Measurements from ENCODE around the gene PLCB1.
"Not testable (repeated sequence)": the region's sequence is repeated elsewhere in the genome, so short reads cannot be mapped to it uniquely, and the experiment has no call there.

Gene PLCB1

DNA sequence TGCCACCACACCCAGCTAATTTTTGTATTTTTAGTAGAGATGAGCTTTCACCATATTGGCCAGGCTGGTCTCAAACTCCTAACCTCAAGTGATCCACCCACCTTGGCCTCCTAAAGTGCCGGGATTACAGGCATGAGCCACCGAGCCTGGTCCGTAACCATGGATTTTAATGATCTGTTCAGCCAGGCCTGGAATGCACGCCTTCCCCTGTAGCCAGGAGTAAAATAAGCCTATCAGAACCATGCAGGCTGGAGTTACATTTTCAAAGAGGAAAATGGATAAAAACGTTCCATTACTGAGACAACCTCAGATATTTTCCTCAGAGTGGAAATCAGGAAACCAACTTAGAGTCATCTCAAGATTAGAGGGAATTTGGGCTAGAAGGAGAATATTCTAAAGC, 304.9 kb downstream of the PLCB1 start:
- not testable (repeated sequence) for DNase-seq (ENCODE audit: low read depth, low spot score); H3K4me3 ChIP-seq (ENCODE audit: low read length)

- no peak overlapping the region for H3K4me3 ChIP-seq (ENCODE audit: low read length)
- no peak for DNase-seq (ENCODE audit: low read depth, low spot score)
Observed at GRCh38 chr20:8438748-8439147, 306.7 kb downstream of the PLCB1 start.

GRCh38 chr20:8443464-8444072, 311.5 kb downstream of the PLCB1 start:
- no peak for DNase-seq (ENCODE audit: low read depth, low spot score)
- no peak overlapping the region for H3K4me3 ChIP-seq (ENCODE audit: low read length)

DNA sequence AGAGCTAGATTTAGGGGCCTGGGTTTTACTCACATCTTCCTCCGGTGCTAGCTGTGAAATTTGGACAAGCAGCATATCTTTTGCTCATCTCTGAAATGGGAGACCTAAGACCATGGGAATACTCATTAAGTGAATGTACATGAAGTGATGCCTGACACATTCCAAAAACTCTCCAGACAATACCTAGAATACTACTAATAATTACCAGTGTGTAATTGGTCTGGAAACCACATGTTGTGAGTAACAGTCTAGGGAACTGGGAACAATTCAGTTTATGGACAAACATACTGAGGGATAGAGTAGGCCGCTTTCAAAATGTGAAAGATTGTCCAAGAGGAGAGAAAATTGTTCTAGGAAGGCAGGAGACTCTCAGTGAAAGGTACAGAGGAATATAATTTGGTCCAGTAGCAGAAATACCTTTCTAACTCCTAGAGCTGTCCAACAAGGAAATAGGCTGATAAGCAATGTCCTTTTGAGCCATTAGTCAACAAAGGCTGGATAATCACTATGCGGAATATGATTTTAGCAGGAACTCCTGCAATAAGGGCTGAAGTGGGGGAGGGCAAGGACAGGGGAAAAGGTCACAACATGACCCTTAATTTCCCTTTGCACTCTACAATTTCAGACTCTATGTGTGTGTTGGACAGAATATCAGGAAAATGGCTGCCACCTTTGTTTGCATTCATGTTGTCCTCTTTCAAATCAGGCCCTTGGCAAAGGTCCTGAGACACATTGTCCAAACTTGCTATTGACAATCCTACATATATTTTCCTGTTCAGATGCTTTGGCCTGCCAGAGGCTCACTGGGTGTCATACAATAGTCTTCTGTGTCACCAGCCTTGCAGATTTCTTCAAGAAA, 315.4 kb downstream of the PLCB1 start:
- no peak for DNase-seq (ENCODE audit: low read depth, low spot score)
- no peak overlapping the region for H3K4me3 ChIP-seq (ENCODE audit: low read length)

DNA sequence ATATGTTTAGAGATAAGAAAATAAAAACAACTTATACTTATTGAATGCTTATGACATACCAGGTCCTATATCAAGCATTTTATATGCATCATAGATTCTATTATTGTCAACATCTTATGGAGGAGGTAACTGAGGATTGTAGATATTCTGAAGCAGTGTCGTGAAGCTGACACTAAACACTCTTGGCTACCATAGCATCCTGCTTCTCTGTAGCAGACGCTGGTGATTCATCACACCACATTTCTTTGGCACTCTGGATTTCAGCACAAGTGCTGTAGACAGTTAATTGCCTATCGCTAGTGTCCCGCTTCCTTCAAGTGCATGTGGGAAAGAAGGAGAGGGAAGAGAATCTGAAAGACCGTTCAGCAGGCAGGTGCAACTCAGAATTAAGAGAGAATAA, 317.1 kb downstream of the PLCB1 start:
- H3K4me3 ChIP-seq (ENCODE audit: low read length), result no peak overlapping the region
- no peak for DNase-seq (ENCODE audit: low read depth, low spot score)

GRCh38 chr20:8454137-8454712, 322.2 kb downstream of the PLCB1 start:
- DNase-seq (ENCODE audit: low read depth, low spot score), result peak; percentile 28
- no peak overlapping the region for H3K4me3 ChIP-seq (ENCODE audit: low read length)

DNA sequence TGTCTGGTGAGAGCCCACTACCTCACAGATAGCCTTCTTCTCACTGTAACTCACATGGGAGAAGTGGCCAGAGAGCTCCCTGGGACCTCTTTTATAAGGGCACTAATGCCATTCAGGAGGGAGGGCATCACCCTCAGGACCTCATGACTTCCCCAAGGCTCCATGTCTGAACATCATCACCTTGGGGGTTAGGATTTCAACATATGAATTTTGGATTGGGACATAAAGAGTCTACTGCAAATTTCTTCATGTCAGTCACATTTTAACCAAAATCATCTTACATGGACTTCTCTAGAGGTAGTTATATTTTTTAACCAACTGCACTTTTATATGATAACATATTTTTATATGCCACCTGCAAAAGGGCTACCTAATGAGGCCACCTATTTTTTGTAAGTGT, 324.7 kb downstream of the PLCB1 start:
- H3K4me3 ChIP-seq (ENCODE audit: low read length), result no peak overlapping the region
- DNase-seq (ENCODE audit: low read depth, low spot score), result no peak

GRCh38 chr20:8457978-8458377, 325.9 kb downstream of the PLCB1 start:
- no peak overlapping the region for H3K4me3 ChIP-seq (ENCODE audit: low read length)
- peak; percentile 8 for DNase-seq (ENCODE audit: low read depth, low spot score)

GRCh38 chr20:8461186-8461585, 329.1 kb downstream of the PLCB1 start:
- no peak overlapping the region for H3K4me3 ChIP-seq (ENCODE audit: low read length)
- no peak for DNase-seq (ENCODE audit: low read depth, low spot score)

DNA sequence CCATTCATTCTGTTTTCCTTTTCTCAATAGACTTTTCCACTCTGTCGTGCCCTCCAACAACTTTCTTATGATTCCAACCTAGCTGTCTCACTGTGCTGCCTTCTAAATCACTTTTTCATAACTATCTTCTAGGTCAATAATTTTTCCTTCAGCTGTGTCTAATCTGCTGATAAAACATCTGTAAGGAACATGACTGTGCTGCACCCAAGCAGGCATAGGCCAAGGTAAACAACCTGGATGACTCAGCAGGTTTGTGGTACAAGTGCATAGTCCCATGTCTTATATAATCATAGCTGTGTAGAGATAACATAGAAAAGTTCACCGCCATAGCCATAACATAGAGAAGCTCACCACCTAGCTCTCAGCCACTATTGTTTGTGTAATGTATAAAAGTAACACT, 332.3 kb downstream of the PLCB1 start:
- no peak for DNase-seq (ENCODE audit: low read depth, low spot score)
- no peak overlapping the region for H3K4me3 ChIP-seq (ENCODE audit: low read length)

DNA sequence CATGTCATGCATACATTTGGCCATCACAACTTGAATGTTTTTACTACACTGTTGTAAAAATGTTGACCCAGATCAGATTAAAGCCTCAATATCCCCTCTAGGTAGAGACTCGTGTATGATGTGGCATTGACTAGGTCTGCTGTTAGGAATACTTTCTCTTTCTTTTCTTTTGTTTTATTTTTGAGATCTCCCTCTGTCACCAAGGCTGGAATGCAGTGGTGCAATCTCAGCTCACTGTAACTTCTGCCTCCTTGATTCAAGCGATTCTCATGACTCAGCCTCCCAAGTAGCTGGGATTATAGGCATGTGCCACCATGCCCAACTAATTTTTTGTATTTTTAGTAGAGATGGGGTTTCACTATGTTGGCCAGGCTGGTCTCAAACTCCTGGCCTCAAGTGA, 334.7 kb downstream of the PLCB1 start:
- H3K4me3 ChIP-seq (ENCODE audit: low read length), result not testable (repeated sequence)

GRCh38 chr20:8470156-8470555, 338.1 kb downstream of the PLCB1 start:
- DNase-seq (ENCODE audit: low read depth, low spot score), result no peak
- H3K4me3 ChIP-seq (ENCODE audit: low read length), result no peak overlapping the region

More for the DNA sequence above, 334.7 kb downstream of the PLCB1 start:
- not testable (repeated sequence) for DNase-seq (ENCODE audit: low read depth, low spot score)

GRCh38 chr20:8471465-8471864, 339.4 kb downstream of the PLCB1 start:
- H3K4me3 ChIP-seq (ENCODE audit: low read length), result no peak overlapping the region
- DNase-seq (ENCODE audit: low read depth, low spot score), result no peak

GRCh38 chr20:8473459-8473858, 341.4 kb downstream of the PLCB1 start:
- DNase-seq (ENCODE audit: low read depth, low spot score), result no peak
- no peak overlapping the region for H3K4me3 ChIP-seq (ENCODE audit: low read length)

DNA sequence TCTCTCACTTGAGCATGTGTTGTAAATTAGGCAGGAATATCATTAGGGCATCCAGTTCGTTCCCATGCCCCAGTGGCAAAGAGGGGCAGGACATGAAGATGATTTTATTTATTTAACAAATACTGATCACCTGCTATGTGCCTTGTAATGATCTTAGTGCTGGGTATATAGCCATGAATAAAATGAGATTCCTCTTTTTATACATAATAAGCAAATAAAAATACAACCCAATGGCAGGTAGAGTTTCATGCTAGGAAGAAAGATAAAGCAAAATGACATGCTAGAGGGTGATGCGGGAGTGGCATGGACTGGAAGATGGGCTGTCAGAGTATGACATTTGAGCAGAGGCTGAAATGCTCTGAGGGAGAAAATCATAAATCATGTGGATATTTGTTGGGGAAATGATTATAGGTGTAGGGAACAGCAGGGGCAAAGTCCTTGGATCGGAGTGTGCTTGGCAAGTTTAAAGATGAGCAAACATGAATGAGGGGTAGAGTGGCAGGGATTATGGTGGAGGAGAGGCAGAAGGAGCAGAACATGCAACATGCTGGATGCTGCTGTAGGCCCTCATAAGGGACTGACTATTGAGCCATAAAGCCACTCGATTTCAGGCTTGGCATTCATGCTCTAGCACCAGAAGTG, 342.1 kb downstream of the PLCB1 start:
- no peak for DNase-seq (ENCODE audit: low read depth, low spot score)
- no peak overlapping the region for H3K4me3 ChIP-seq (ENCODE audit: low read length)

GRCh38 chr20:8476021-8476420, 344.0 kb downstream of the PLCB1 start:
- no peak for DNase-seq (ENCODE audit: low read depth, low spot score)
- no peak overlapping the region for H3K4me3 ChIP-seq (ENCODE audit: low read length)

DNA sequence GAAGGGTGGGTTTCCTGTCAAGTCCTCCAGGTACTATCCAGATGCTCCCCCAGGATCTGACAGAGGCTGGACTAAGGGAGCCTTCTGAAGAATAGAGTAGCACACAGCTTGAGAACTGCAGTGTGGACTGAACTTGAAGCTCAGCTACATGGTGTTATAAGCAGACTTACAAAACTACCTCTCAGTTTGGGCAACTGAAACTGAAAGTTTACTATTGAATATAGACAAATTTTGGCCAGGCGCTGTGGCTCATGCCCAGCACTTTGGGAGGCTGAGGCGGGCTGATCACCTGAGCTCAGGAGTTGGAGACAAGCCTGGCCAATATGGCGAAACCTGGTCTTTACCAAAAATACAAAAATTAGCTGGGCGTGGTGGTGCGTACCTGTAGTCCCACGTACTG, 348.5 kb downstream of the PLCB1 start:
- no peak for DNase-seq (ENCODE audit: low read depth, low spot score)
- no peak overlapping the region for H3K4me3 ChIP-seq (ENCODE audit: low read length)

DNA sequence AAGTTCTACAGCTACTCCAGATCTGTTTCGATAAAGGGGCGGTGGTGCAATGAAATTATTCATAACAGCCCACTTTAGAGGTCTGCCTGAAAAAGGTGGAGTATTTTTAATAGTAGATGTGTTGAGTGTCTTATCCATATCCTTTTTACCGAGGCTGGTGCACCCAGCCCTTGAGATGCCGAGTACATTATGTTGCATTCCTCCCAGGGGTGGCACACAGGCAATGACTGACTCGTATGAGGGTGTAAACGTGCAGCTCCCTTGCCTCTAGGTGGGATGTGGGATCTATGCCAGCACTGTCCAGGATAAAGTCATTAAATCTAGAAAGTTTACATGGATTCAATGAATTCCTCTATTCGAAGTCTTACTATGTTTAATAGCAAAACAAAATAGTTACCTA, 355.6 kb downstream of the PLCB1 start:
- DNase-seq (ENCODE audit: low read depth, low spot score), result no peak
- no peak overlapping the region for H3K4me3 ChIP-seq (ENCODE audit: low read length)

- no peak for DNase-seq (ENCODE audit: low read depth, low spot score)
- H3K4me3 ChIP-seq (ENCODE audit: low read length), result no peak overlapping the region
Observed at GRCh38 chr20:8489094-8489883, 357.2 kb downstream of the PLCB1 start.

Data from Jurkat, Clone E6-1 (cell line).